GM19468 (cell line): ENCODE measurements around the gene URAD.
"Not testable (repeated sequence)": the region's sequence is repeated elsewhere in the genome, so short reads cannot be mapped to it uniquely, and the experiment has no call there.

Source experiments
- ATAC-seq: cut with Tn5 transposase; IDR thresholded peaks from one replicate; pipeline ENCODE4 v1.9.1; 2021; ENCODE audit warnings: mild to moderate bottlenecking, moderate library complexity, moderate number of reproducible peaks; ENCODE audit not compliant: unreplicated experiment; ENCODE audit errors: extremely low read depth

Gene URAD, protein sequence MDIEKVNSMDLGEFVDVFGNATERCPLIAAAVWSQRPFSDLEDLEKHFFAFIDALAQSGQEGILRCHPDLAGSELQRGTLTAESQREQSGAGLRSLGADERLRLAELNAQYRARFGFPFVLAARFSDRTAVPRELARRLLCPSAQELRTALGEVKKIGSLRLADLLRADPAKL

DNA sequence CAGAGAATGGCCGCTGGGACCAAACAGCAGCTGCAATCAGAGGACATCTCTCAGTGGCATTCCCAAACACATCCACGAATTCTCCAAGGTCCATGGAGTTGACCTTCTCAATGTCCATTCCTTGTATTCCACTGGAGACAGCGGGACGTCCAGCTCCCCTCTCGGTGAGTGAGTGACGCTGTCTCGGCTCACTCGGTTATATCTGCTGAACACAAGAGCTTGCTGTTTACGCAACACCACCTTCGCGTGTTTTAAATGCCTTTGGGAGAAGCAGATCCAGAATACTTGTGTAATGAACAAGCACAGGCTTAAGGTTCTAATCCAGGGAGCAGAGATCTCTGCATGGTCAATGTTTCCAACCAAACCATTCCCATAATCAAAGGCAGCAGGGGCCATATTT lies at the start of gene URAD:
Gene URAD, minus strand, starts transcription at position 174 of the 400 bp plus-strand sequence. Its CDS starts 56 bp downstream, at position 118.
- ATAC-seq, result no peak

DNA sequence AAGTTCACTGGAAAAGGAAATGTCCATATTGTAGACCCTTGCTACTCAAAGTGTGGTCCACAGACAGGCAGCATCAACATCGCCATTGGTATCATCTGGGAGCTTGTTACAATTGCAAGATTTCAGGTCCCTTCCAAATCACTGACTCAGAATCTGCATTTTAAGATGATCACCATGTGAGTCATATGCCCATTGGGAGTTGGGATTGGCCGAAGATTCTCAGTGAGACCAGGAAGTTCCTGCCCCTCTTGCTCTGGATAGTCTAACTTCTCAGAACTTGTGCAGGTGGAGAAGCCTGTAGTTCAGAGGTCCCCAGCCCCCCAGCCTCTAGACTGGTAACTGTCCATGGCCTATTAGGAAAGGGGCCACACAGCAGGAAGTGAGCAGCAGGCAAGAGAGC lies 48.9 kb upstream of the URAD start:
- ATAC-seq, result no peak

DNA sequence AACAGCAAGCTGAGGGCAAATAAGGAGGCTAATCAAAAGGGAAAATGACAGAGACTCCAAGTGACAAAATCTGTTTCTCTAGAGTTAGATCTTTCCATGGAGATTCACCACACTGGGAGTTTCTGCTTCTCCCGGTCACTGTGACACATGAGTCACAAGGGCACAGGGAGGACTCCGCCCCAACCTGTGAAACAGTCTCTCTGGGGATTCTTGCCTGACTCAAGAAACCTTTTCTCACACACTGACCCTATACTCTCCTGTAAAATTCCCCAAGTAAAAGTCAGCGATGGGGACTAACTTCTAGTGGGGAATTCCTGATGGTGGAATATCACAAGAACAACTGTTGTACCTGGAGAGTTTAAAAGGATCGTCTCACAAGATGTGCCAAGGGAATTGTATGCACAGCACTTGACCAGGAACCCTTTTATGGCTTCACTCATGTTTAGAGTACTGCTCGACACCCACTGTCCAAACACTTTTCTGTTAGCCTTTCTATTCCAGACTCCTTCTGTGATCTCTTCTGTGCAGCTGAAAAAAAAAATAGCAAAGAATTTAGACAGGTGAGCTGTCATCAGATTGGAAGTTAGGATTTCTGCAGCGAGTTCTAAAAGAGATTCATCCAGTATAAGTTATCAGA lies 46.8 kb upstream of the URAD start:
- ATAC-seq, result no peak

DNA sequence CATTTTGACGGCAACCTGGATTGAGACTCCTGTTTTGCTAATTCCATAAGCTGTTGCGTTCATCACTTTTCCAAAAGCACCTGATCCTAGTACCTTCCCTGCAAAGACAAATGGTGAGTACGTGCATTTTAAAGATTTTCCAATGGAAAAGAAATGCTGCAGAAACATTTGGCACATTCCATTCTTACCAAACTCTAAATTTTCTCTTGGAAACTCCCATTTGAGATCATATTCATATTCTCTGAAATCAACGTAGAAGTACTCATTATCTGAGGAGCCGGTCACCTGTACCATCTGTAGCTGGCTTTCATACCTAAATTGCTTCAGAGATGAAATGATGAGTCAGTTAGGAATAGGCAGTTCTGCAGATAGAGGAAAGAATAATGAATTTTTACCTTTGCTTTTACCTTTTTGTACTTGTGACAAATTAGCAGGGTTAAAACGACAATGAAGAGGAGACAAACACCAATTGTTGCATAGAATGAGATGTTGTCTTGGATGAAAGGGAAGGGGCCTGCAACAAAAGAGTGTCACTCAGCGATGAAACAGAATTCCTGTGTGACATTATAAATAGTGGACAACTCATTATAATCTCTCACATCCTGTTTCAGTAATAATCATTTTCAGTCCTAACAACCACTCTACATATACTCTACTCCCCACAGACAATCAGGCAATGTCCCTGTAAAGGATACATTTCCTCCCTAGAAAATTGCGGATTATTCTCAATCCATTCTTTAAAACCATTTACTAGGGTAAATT lies 45.6 kb upstream of the URAD start:
- ATAC-seq, result no peak

DNA sequence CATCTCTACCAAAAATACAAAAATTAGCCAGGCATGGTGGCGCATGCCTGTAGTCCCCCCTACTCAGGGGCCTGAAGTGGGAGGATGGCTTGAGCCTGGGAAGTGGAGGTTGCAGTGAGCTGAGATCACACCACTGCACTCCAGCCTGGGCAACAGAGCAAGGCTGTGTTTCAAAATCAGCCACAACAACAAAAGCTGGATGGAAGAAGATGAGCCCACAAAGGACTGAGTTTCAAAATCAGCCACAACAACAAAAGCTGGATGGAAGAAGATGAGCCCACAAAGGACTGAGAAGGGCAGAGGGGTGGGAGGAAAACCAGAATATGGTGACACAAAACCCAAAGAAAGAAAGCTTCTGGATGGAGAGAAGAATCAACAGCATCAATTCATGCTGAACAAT lies 43.9 kb upstream of the URAD start:
- ATAC-seq, result not testable (repeated sequence)

DNA sequence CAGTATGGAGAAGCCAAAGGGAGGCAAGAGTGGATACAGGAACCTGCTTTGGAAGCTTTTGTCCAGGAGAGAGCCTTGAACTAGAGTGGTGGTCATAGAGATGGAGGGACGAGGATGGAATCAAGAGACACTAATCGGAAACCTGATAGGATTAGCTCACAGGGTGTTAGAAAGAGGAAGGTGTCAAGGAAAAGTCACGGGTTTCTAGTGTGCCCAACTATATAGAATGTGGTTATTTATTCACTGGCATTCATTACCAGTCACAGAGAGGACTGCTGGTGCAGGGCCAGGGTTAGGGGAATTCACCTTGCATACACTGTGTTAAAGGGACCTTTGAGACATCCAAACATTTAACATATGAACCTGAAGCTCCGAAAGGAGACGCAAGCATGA lies 43.4 kb upstream of the URAD start:
- no peak for ATAC-seq

DNA sequence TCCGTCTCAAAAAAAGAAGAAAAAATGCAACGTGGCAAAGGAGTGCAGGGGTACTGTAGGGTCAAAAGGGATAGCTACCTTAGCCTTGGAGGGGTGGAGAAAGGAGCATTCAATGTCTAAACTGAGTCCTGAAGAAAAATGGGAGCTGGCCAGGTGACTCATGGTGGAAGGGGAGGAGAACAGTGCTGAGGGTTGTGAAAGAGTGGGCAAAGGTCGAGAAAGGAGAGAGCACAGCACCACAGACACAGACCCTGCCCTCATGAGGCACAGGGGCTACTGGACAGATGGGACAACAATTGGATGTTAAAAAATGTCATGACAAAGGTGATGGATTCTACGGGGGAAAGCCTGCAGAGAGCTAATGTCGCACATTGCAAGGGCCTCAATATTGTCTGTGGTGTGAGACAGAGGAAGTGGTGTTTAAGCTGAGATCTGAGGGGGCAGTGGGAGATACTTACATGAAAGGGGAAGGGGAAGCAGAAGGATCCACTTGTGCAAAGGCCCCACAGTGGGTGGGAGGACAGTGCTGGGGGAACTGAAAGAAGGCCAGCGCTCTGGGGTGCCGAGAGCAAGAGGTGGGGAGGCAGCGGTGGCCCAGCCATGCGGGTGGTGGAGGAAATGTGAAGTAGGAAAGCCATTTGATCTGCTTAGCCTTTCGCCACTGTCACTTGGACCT lies 42.9 kb upstream of the URAD start:
- no peak for ATAC-seq

DNA sequence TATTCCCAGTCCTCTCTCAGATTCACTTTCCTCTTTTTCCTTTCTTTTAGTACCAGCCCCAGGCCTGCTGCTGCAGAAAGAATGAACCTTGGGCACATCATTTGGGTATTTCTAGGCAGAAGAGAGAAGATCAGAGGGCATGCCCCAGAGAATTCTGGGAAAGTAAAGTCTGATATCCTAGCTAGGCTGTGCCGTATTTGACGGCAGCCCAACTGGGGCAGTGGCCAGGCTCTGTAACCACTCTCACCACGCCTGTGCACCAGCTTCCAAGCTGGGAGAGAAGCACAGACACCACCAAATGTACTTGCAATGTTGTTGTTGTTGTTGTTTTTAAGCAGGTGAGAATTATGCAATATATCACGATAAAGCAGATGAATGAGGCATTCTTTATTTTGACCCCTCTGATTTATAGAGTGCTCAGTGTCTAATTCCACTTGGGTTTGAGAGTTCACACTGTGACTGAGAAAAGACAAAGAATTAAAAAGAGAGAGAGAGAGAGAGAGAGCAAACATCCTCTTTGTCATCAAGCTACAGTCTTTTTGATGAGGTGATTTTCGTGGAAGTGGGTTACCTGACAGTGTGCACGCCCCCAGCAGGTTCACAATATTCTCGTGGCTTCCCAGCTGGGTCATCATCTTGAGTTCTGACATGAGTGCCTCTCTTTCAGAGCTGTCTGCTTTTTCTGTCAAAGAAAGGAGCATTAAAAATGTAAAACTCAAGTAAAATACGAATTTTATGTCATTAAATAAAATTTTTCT lies 39.3 kb upstream of the URAD start:
- no peak for ATAC-seq

DNA sequence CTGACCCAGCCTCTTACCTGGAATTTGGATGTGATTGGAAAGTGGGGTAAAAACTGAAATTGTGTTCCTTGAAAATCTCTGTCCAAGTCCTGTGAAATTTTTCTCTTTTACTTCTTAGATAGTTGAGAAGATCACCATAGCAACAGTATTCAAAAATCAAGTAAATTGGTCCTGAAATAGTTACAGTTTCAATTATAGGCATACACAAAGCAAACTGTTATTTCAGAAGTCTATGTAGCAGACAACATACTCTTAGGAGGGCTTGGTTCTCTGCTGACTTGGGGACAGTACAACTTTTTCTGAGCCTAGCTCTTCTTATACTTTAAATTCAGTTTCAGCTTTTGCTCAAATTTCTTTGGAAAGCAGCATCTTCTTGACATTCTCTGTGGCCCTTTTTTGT lies 38.6 kb upstream of the URAD start:
- ATAC-seq, result no peak

DNA sequence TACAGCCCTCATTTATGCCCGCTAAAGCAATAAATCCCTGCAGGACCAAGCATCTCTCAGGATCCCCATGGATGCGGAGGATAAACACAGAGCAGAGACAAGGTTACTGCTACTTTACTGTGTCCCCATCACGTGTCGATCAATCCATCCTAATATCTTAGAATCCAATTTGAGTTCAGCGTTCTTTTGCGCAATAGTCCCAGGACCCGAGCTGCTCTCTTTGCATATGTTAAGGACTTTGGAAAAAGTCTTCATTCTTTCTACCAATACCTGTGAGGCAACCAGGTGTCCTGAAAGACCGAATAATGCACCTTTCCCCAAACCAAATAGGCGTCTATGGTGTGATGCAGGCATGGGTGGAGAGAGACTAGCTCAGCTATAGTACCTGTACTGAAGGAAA lies 38.0 kb upstream of the URAD start:
- ATAC-seq, result no peak

DNA sequence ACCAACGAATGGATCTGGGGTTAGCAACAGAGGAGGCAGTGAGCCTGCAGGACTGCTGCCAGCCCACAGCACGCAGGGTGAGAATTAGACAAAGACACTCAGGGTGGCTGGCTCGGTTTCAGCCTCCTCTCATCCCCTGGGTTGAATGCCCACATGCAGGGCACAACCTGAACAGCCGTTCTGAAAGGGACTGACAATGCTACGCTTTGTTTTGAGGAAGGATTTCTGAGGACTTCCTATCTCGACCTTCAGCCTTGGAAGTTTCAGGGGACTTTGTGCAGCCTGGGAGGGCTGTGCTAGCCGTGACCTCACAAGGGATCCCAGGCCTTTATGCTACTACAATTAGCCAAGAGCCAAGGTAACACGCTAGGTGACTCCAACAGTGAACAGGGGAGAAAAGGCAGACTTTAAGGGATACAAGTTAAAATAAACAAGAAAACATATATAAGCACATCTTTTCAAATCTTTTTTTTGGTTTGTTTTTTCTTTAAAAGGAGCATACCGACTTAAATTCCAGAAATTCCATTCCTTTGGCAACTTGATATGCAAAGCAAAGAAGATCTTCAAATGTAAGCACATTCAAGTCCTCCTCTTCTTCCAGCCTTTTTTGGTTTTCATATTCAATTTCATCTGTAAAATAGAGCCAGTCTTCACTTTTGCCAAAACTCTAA lies 34.5 kb upstream of the URAD start:
- ATAC-seq, result no peak

DNA sequence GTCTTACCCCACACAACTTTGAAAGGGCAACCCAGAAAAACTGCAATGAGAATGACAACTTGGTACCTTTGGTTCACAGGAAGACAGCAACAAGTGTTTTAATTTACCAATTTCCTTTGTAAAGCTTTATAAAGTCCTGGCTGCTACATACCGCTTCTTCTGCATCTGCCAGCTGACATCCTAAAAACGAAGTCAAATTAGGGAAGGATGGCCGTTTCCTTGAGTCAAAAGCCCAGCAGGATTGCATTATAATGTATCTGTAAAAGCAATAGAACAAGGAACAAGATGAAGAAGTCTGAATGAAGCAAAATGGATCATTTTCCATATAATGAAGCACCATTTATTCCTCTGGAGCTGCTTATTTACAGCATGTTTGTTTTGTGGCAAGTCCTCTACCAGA lies 25.8 kb upstream of the URAD start:
- ATAC-seq, result no peak

DNA sequence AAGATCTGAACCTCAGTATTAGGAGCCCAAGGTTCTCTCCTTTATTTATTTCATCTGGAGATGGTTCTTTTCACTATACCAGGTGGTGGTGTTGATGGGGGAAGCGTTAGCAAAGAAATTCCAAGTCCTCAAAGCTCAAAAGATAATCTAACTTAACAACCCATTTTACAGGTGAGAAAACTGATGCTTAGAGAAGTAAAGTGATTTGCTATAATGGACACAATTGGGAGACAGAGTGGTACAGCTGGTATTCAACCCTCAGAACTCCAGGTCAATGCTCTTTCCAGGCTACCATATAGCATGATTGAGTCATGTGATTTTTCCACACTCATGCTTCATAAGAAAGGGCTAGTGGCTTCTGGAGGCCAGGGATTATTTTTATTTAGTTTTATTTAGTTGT lies 25.0 kb upstream of the URAD start:
- no peak for ATAC-seq

DNA sequence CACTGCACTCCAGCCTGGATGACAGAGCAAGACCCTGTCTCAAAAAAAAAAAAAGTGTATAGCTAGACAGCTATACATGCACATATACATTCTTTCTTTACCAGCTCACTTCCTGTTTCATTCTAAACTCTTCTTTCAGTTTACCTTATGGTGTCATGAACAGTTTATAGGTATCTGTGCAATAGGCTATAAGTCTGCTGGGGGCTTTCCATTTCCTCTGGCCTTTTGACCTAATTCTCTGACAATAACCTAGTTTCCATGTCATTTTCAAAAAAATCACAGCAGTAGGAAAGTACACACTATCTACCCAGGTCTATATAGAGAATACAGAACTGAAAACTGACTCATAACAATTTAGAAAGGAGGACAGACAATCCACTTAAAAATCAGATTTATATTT lies 24.4 kb upstream of the URAD start:
- ATAC-seq, result peak; percentile 87

DNA sequence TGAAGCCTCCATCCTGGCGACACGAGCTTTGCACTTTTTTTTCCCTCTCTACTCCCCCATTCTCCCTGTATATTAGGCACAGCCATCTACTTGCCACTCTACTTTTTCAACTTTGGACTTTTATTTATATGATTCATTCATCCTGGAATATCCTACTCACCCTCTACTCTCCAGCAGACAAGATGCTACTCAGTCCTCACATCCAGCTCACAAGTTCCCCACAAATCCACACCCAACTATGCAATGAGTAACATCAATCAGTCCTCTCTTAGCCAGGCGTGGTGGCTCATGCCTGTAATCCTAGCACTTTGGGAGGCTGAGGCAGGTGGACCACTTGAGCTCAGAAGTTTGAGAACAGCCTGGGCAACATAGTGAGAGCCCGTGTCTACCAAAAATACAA lies 23.9 kb upstream of the URAD start:
- ATAC-seq, result no peak

DNA sequence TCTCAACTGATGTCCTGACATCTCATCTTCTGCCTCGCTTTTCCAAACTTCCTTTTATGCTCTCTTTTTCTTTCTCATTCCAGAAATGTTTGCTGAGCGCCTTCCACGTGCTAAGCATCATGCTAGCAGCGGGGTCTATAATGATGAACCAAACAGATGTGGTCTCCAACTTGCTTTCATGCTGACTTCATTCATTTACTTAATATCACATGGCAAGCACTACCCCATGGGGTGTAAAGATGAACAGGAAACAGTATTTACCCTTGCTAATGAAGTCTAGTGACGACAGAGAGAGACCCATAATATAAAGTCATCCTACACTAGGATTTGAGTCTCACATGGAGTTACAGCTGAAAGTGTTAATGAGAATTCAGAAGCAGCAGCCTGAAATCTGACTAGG lies 21.6 kb upstream of the URAD start:
- ATAC-seq, result no peak

DNA sequence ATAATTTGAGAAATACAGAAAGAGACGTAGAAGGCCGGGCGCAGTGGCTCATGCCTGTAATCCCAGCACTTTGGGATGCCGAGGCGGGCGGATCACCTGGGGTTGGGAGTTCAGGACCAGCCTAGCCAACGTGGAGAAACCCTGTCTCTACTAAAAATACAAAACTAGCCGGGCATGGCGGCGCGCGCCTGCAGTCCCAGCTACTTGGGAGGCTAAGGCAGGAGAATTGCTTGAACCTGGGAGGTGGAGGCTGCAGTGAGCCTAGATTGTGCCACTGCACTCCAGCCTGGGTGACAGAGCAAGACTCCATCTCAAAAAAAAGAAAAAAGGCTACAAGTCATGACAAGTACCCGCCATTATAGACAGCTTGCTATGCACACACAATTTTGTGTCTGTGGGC lies 16.5 kb upstream of the URAD start:
- not testable (repeated sequence) for ATAC-seq

DNA sequence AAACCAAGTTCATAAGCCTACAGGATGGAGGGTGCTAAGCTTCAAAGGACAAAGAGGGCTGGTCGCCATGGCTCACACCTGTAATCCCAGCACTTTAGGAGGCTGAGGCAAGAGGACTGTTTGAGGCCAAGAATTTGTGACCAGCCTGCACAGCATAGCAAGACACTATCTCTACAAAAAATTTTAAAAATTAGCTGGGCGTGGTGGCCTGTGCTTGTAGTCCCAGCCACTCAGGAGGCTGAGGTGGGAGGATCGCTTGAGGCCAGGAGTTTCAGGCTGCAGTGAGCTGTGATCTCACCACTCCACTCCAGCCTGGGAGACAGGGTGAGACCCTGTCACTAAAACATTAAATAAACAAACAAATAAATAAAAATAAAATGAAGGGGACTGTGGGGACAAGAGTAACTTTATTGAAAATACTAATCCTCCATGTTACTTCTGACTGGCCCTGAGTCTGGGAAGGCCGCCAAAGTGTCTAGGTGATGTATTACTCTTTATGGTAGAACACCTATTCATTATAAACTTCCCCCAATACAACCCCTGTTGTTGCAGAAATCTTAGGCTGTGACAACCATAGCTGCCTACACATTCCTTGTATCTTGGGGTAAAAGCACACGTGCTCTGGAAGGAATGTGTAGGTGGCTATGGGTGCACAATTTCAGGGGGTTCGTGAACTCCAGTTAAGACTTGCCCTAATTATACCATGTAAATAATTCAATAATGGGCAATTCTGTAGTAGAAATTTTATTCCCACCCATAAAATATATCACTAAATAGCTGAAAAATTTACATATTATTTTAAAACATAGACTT lies 14.6 kb upstream of the URAD start:
- no peak for ATAC-seq

DNA sequence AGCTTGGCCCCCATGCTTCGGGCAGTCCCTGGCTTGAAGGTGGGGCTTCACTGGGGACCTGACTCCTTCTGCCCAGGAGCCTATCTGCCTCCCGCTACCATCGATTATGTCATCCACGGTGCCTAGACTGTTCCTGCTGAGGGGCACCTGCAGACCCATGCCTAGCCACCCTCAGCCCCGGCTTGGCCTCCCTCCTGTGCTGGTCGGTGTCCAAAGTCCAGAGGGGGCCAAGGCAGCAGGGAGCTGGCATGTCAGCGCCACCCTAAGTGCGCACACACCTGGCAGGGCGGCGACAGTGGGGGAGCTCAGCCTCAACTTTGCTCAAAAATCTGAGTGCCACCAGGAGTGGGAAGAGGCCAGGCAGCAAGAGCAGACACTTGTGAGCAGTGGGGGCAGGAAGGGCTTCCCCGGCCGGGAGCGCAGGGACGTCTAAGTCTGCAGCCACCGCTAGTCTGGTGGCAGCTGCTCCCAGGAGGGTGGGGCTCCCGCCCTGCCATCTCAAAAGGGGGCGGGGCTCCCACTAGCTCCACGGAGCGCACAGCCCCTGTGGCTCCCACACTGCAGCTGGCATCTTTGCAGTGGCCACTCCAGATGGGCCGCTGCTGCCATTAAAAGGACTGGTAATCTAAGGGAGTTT lies 13.5 kb upstream of the URAD start:
- no peak for ATAC-seq
